GM12891 (cell line): Measurements from ENCODE around the gene HSPA1B.

Experiments used
- PAX5 ChIP-seq: IDR thresholded peaks from 2 replicates; pipeline ENCODE4 v1.6.1; 2011; ENCODE audit warnings: low read length, moderate library complexity, mild to moderate bottlenecking; ENCODE audit not compliant: insufficient read depth, severe bottlenecking
- POLR2A ChIP-seq: IDR thresholded peaks from 2 replicates; pipeline ENCODE4 v1.6.1; 2011; ENCODE audit warnings: low read depth, low read length, control low read depth
- POLR2AphosphoS5 ChIP-seq: IDR thresholded peaks from 2 replicates; pipeline ENCODE4 v1.6.1; 2011; ENCODE audit warnings: low read depth, low read length, control low read depth
- POU2F2 ChIP-seq: IDR thresholded peaks from 2 replicates; pipeline ENCODE4 v1.6.1; 2011; ENCODE audit warnings: low read depth, mild to moderate bottlenecking, control low read depth, low read length, moderate library complexity
- SPI1 ChIP-seq: IDR thresholded peaks from 2 replicates; pipeline ENCODE4 v1.6.1; 2011; ENCODE audit warnings: low read depth, low read length, control low read depth
- TAF1 ChIP-seq: IDR thresholded peaks from 2 replicates; pipeline ENCODE4 v1.6.1; 2011; ENCODE audit warnings: low read depth, low read length, control low read depth

GRCh38 chr6:31865205-31866118, 37.9 kb downstream of the HSPA1B start:
- no peak for TF ChIP-seq PAX5
- no peak for TF ChIP-seq POLR2A
- TF ChIP-seq TAF1, result no peak
- TF ChIP-seq POLR2AphosphoS5, result no peak
- TF ChIP-seq SPI1, result no peak
- TF ChIP-seq POU2F2, result no peak
